ENCODE results near the gene BID.

Gene BID

GRCh38 chr22:17774206-17774925 is at the start of gene BID:
TSS of gene BID (minus strand) at chr22:17774469. CDS start at chr22:17750116, 24,353 bp downstream.
- TF ChIP-seq CTCF (IDR thresholded peaks at IDR 0.05; ENCODE audit: insufficient read depth, low read depth, low read length, missing control alignments): no peak
- peak; percentile 35 for DNase-seq (ENCODE audit: low read depth)
- H3K4me3 ChIP-seq (ENCODE audit: low read length): peak within 1 kb of the TSS; percentile 51

GRCh38 chr22:17823964-17824363 is 49.7 kb upstream of the BID start:
- H3K4me3 ChIP-seq (ENCODE audit: low read length): no peak overlapping the region
- TF ChIP-seq CTCF (IDR thresholded peaks at IDR 0.05; ENCODE audit: insufficient read depth, low read depth, low read length, missing control alignments): no peak
- no peak for DNase-seq (ENCODE audit: low read depth)

GRCh38 chr22:17823226-17823625 is 49.0 kb upstream of the BID start:
- no peak overlapping the region for H3K4me3 ChIP-seq (ENCODE audit: low read length)
- DNase-seq (ENCODE audit: low read depth): no peak
- TF ChIP-seq CTCF (IDR thresholded peaks at IDR 0.05; ENCODE audit: insufficient read depth, low read depth, low read length, missing control alignments): no peak

- TF ChIP-seq CTCF (IDR thresholded peaks at IDR 0.05; ENCODE audit: insufficient read depth, low read depth, low read length, missing control alignments): no peak
- no peak overlapping the region for H3K4me3 ChIP-seq (ENCODE audit: low read length)
- DNase-seq (ENCODE audit: low read depth): no peak
Measured at GRCh38 chr22:17822087-17822486, 47.8 kb upstream of the BID start.

- H3K4me3 ChIP-seq (ENCODE audit: low read length): no peak overlapping the region
- no peak for TF ChIP-seq CTCF (IDR thresholded peaks at IDR 0.05; ENCODE audit: insufficient read depth, low read depth, low read length, missing control alignments)
- no peak for DNase-seq (ENCODE audit: low read depth)
Measured at GRCh38 chr22:17820879-17821439, 46.7 kb upstream of the BID start.

GRCh38 chr22:17818649-17819048 is 44.4 kb upstream of the BID start:
- no peak overlapping the region for H3K4me3 ChIP-seq (ENCODE audit: low read length)
- TF ChIP-seq CTCF (IDR thresholded peaks at IDR 0.05; ENCODE audit: insufficient read depth, low read depth, low read length, missing control alignments): no peak
- DNase-seq (ENCODE audit: low read depth): no peak

- no peak overlapping the region for H3K4me3 ChIP-seq (ENCODE audit: low read length)
- no peak for DNase-seq (ENCODE audit: low read depth)
- TF ChIP-seq CTCF (IDR thresholded peaks at IDR 0.05; ENCODE audit: insufficient read depth, low read depth, low read length, missing control alignments): no peak
Measured at GRCh38 chr22:17818180-17818579, 43.9 kb upstream of the BID start.
